T1000 (cell line): ENCODE results near the gene GPR107.

Source experiments
- DNase-seq: peaks from one replicate; lab custom pipeline; 2025; ENCODE audit warnings: mixed read lengths; lab: John Stamatoyannopoulos, UW

Gene GPR107

DNA sequence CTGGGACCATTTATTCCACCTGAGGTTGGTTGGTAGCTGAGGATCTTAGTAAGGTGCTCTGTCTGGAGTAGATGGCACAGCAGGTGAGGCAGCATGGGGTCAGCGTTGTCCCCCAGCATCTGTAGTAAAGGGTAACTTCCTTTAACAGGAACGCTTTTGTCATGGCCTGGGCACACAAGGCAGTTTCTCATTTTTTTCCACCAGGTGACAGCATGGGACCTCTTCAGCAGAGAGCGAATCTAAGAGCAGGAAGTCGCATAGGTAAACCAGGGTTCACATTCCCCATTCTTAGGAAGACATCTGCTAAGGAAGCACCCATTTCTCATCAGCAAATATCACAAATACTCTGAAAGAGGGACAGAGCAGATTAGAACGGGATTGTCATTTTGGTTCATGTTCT, 56.5 kb downstream of the GPR107 start:
- no peak for DNase-seq

DNA sequence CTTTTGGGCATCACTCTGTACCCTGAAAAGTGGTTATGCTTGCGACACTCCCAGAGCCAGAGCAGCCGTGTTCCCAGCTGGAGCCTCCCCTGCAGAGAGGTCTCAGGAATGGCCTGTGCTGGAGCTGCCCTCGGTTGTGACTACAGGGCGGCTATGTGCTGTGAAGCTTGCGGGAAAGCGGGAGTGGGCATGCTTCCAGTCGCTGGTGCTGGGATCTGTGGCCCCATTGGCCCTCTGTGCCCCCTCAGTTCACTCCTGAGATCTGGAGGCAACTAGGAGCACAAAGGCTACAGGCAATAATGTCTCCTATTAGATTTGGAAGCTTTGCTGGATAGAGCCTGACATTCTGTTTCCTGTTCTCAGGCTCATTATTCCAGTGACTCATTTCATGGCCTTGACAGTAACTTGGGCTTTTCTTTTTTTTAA, 56.9 kb downstream of the GPR107 start:
- no peak for DNase-seq

DNA sequence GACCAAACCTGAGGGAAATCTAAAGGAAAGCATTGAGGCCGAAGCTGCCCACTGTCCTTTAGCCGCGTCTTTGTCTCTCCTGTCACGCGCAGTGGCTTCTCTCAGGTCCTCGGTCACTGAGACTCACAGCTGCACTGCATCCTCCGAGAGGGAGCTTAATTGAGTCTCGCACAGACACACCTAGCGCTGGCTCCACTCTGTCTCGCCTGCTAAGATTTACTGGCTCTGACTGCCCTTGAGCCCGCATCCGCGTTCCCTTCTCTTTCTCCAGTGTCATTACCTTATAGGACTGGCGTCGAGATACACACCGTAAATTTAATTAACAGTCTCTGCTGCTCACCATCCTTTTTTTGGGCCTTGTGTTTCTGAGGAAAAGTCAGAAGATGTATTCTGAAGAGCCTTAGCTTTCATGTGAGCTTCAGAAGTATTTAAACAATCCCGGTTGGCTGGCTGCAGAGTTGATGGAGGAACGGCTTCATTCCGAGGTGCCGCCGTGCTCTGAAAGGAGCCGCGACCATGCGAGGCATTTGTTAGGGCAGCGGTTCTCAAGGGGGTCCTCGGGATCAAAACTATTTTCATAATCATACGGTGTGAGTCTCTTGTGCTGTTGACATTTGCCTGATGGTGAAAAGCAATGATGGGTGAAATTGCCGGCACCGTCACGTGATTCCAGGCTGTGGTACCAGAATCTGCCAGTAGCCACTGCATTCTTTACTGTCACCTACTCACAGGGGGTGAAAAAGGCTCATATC, 58.3 kb downstream of the GPR107 start:
- DNase-seq: no peak

DNA sequence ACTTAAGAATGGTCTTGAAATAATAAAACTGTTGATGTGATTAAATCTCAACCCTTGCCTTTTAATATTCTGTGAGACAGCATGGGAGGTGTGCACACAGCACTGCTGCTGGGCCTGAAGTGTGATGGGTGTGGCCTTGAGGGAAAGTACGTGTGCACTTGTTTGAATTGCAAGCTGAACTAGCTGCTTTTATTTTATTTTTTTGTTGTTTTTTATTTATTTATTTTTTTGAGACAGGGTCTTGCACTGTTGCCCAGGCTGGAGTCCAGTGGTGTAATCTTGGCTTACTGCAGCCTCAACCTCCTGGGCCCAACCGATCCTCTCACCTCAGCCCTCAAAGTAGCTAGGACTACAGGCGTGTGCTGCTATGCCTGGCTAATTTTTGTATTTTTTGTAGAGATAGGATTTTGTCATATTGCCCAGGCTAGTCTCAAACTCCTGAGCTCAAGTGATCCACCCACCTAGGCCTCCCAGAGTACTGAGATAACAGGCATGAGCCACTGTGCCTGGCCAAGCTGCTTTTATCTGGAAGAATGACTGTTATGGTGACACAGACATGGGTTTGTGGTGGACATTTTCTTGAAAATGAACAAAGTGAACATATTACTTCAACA, 58.9 kb downstream of the GPR107 start:
- DNase-seq: no peak

DNA sequence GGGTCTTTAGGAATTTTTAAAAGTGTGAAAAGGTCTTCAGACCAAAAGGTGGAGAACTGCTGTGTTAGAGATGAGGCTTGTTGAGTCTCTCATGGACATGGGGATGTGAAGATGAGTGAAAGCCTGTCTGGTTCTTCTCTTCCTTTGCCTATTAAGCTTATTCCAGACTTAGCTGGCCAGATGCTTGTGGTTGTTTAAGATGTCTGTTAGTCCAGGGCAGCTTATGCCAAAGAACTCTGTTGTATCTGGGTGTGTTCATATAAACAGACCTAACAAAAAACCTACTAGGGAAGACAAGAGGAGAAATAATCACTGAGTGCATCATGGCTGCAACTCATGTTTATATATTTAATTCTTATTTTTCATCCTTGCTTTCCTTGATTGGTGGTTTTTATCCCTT, 61.0 kb downstream of the GPR107 start:
- no peak for DNase-seq

DNA sequence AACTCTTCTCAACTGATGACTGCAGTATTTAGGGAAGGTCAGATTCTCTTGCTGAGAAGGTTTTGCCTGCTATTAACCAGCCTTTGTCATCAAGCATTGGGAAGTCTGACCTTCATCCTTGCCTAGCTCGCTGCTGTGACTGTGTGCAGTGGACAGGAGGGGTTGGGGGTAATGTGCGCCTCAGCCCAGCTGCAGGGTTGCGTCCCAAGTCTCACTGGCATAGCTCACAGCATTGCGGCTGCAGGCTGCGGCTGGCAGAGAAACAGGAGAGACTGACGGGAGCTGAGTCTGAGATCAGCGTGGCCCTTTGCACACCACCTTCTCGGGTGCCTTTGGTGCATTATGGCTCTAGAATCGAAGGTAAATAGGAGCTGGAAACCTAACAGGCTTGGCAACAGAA, 62.6 kb downstream of the GPR107 start:
- no peak for DNase-seq

DNA sequence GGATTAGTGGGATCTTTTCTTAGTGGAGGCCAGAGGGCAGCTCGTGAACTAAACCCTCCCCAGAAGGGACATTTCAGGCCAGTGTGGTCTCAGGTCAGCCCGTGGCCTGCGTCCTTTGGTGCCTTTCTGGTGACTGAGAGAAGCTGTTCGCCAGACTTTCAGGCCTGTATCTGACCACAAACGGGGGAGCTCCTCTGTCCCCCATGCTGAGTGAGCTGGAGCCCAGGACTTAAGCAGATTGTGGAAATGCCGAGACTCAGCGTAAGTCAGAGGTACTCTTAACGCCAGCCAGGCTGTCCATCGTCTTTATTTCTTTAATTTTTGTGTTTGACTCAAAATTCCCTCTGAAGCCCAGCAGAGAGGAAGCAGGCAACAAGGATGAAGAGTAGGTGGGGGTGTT, 63.7 kb downstream of the GPR107 start:
- DNase-seq: no peak

DNA sequence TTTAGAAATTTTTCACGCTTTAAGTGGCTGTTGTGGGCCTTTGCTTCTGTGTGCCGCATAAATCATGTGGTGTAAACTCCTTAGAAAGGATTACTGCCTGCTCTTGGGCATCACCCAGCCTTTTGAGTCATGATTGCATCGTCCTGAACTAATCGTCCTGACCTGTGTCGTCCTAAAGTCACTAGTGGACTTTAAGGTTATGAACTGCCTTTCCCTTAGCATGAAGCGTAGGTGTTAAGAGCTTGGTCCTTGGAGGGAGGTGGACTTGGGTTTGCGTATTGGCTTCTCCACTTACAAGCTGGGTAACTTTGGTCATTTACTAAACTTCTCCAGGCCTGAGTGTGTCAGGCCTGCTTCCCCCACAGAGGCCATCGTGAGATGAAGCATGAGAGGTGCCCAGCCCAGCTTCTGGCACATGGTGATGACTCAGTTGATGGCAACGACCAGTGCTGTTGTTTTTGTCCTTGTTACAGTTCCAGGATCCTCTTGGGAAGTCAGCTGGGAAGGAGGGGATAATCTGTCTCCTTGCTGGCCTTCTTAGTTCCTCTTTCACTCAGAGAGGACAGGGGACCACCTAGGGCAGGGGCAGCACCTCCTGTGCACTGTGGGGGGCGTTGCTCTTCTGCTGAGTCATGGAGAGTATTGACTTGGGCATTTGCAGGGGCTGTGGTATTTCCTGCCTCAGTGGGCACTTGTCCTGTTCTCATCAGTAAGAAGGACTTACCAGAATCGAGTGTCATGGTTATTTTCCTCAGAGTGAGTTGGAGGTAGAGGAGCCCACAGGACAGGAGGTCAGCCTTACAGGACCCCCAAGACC, 64.3 kb downstream of the GPR107 start:
- DNase-seq: no peak

DNA sequence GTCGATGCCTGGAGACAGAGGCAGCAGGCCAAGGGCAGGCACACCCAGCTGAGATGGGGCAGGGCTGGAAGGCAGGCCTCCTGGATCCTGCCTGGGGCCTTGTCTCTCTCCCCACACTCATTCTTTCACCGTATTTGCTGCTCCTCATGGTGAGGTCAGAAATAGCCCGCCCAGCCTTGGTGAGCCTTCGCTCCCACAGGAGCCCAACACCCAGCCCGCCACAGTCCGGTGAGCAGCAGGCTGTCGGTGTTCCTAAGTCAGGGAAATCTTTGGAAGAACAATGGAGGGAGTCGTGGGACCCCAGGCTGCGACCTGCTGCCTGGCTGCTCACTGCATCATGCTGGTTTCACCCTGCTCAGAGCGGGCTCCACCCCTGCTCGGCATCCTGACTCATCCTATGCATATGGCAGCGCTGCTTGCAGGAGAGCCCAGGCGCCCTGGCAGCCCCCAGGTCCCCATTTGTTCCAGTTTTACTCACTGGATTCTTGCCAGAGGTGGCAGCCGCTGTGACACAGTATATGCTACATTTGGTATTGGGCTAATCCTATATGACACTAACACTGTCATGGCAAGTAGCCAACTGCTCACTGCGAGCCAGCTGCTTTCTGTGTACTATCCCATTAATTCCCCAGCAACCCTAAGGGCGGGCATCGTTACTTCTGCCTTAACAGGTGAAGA, 65.3 kb downstream of the GPR107 start:
- peak; percentile 35 for DNase-seq

DNA sequence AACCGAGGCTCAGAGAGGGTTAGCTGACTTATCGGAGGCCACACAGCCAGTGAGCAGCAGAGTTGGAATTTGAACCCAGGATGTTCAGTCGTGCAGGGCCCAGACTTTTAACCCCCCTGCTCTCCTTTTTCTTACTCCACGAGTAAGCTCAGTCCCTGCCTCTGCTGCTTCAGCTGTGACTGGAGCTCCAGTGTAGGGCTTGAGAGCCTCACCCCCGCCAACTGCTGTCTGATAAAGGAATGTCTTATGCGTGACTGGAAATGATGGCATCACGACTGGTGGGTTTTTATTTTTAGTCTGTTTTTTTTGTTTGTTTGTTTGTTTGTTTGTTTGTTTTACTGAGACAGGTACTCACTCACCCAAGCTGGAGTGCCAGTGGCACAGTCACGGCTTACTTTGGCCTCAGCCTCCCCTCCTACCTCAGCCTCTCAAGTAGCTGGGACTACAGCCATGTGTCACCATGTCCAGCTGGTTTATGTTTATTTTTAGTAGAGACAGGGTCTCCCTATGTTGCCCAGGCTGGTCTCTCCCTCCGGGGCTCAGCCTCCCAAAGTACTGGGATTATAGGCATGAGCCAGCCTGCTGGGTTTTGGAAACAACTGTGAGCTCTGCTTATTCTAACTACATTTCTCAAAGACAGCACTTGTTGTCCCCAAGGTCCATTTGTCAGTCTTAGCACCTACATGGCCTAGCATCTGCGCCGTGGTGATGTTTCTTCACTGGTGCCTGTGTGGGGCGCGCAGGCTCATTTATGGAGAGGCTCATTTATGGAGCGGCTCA, 66.0 kb downstream of the GPR107 start:
- no peak for DNase-seq

DNA sequence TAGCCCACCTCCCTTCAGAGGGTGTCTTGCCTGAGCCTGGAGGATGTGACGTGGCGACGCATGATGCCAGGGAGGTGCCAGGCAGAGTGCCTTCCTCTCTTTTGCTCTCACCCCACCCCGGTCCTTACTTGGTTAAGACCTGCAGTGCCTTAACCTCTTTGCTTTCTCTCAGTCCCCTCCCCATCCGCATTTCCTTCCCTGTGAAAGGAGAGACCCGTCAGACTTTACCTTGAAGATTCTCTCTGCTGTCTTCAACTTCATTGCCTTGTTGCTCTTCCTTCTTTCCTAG, 66.5 kb downstream of the GPR107 start:
- DNase-seq: no peak

DNA sequence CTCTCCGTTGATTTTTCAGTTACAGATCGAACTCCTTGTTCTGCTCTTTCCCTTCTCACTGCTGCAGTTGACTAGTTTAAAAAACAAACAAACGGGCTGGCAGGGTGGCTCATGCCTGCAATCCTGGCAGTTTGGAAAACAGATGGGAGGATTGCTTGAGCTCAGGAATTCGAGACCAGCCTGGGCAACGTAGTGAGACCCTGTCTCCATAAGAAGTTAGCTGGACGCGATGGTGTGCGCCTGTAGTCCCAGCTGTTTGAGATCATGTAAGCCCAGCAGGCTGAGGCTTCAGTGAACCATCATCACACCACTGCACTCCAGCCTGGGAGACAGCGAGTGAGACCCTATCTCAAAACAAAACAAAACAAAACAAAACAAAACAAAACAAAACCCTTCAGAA, 67.1 kb downstream of the GPR107 start:
- no peak for DNase-seq

DNA sequence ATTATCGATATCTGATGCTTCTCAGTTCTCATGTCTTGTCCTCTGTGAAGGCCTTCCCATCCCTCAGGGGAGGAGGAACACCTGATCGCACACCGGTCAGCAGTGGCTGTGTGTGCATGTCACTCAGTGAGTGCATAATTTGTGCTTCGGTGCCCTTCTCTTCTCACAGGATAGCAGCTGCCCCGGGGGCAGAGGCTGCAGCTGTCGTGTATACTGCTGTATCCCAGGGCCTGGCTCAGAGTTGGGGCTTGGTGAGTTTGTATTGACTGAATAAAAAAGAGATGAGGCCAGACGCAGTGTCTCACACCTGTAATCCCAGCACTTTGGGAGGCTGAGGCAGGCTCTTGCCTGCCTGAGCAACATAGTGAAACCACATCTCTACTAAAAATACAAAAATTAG, 68.8 kb downstream of the GPR107 start:
- DNase-seq: no peak

DNA sequence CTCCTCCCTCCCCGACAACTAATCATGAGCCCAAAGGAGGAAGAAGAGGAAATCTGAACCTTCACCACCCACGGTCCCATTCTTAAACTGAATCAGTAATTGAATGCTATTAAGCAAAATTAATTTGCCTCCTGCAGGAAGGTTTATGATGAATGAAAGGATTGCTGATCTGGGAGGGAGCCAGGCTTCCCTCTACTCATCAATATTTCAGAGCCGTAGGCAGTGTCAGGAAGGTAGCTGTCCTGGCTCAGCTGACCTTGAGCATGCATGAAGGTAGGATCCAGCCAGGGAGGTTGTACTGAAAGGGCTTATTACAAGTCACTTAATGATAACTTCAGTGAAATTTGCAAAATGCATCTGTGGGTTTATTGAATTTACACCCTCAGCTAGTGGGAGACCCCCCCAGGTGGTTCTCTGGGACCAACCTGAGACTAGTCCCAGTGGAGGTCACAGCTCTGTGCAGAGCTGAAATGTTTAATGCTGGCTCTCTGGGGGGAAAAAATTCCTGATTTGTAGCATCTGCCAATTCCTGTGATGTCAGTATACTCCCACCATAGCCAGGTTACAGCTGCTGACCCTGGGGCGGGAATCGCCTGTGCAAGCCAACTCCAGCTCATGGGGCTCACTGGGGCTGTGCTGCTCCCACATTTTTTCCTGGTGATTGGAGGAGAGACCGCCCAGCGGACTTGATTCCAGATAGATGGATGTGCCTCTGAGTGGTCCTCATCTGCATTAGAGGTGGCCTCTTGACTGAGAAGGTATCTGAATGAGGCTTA, 70.6 kb downstream of the GPR107 start:
- DNase-seq: no peak

DNA sequence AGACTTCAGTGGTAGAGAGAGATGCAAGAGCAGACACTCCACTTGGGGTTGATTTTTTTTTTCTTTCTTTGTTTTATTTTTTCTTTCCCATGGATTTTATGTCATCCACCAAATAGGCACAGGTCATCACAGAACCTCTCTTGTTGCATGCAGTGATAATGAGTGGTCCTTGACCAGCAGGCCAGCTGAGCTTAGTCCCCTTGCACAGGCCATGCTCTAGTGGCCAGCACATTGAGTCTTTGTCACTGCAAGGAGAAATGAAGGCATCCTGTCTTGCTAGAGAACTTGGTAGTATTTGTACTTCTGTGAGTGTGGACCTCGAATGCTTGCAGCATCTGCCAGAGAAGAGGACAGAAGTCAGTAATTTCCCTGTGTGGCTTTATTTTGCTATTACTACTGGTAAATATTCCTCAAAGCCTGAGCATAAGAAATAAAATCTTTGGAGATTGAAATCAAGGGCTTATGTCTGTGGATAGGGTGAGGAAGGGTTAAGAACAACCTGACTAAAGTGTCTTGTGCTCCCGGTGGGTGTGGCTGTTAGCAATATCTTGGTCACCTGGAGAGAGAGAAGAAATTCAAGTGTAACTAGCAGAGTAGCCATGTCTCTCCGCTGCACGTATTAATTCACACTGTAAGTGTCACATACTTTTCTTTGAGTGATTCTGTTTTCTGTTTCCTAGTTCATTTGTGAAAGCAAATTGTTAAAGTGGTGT, 73.2 kb downstream of the GPR107 start:
- no peak for DNase-seq

DNA sequence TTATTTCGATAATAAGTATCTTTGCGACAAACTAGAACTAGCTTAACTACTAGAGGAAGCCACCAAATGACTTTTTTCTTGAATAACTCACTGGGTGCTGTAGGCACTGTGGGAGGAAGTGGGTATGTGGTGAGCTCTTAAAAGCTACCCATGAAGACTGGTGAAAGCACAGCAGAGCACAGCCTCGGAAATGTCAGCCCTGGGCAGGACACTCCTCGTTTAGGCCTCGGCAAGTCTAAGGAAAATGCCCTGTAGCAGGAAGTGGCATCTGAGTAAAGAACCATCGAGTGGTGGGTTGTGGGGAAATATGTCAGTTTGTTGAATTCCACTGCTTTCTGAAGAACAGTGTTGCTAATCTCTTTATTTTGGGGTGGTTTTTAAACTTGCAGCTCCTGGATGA, 74.5 kb downstream of the GPR107 start:
- no peak for DNase-seq

DNA sequence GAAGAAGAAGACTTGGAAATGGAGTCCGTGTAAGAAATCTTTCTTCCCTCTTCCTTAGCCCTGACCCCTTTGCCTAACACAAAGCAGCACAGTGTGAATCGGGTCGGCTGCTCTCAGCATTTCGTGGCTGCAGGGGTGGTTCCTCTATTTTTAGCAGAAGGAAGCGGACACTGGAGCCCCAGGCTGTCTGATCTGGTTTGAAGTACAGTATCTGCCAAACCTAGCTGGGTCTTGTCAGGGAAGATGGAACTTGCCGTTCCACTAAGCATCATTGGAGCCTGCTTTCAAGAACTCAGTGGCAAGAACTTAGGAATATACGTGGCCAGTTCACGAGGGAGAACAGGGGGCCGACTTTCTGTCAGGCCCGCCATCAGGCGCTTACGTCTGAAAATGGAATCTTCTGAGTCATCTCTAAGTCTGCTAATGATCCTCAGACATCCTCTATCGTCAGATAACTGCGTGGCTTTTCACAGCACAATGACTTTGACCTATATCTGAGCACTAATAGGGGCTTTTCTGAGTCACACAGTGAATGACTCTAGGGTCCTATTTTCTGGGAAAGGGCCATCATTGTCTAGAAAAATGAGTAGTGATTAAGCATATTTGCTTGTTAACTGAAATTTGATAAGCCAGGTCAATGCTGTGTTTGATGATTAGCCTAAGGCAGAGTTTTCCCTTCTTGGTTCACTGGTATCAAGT, 75.2 kb downstream of the GPR107 start:
- DNase-seq: peak; percentile 62

DNA sequence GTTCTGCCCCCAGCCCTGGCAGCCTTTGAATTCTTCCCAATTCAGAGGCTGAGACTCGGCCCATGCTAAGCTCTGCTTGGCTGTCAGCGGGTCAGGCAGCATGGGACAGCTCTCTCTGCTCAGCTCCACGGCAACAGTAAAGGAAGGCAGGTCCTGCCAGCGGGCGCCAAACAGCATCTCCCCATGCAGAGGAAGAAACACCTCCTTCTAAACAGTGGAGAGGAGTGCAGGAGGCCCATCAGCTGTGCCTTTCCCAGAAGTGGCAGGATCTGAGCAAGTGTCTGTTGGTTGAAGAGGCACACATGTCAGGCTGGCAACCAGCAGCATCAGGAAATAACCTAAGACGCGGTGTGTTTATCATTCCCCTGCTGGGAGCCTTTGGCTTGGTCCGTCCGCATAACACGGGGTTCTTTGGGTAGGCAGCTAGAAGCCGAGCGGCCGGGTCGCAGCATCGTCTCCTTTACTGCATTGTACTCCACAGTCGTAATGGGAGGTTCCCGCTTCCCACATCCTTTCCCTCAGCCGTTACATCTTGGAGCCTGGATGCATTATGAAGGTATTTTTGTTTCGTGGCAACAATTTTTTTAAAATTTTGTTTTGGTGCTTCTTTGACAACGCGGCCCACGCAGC, 75.8 kb downstream of the GPR107 start:
- no peak for DNase-seq

DNA sequence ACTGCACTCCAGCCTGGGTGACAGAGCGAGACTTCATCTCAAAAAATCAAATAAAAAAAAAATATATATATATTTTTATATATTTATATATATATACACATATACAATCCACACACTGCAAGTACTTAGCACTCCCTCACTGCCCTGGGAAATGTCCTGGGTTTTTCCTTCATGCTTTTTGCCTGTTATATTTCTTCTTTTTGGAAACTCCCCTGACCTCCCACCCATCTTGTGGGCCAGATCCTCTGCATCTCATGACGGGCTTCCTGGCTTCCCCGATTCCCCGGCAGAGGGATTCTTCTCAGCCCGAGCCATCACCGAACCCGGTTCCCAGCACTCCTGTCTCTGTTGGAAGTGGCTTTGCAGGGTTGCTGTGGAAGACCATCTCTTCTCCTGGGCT, 79.0 kb downstream of the GPR107 start:
- DNase-seq: no peak
